NCI-H1092 (cell line): ENCODE measurements around the gene TUT1.

Experiments
- DNase-seq: peaks from one replicate; lab custom pipeline; 2025; lab: John Stamatoyannopoulos, UW

Gene TUT1

DNA sequence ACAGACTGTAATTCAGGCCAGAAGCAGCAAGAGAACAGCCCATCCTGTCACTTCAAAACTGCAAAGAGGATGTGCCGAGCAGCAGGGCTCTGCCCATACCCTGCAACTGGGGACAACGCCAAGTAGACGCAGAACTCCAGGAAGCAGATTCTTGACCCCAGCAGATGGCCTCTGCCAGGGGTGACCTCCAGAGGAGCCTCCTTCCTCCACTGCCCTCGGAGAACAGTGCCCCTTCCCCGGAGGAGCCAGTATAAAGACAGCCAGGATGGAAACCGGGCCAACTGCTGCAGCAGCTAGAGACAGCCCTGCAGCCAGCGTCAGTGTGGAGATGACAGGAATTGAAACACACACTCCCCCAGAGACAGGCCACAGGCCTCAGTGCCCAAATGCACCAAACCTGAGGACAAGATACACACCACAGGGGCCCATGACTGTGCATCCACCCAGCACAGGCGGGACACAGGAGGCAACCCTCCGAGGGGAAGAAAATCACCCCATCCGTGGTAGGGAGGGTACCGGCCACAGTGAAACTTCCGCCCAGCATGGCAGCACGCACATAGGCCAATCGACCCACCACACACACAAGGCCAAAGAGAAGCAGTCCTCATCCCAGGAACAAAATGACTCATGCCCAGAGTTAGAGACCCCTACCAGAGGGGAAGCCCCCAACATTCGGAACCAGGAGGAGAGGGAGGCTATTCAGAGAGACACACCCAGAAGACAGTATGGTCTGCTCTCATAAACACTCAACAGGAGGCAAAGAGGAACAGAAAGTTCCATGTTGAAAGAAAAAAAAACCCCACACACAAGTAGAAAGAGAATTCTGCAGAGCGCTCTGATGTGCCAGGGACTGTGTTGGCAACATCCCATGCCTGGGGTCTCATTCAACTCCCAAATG is 50.3 kb downstream of the TUT1 start:
- DNase-seq: no peak

DNA sequence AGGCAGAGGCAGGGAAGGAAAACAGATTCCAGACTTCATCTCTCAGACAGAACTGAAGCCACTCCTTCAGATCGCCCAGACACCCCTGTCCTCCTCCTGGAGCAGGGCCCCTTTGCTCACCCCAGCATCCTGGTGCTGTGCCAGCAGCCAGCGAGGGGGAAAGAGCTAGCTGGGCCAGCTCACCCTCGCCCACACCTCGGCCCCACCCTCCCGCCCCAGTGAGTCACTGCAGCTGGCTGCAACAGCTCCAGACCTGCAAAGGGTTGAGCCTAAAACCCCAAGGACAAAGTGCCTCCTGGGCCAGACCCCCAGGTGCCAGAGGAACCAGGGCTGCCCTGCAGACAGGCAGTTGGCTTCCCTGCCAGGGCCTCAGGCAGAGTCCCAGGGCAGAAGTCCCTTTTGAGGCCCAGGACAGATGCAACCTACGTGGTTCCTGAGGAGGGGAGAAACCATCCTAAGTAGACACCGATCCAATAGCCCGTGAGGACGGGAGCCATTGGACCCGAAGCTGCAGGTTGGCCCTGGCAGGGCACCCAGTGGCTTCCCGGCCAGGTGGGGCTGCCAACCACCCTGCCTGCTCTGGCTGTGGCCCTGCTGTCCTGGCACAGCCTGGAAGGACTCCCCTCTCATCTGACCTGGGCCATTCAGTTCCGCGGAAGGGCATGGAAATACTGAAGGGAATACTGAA is 51.9 kb downstream of the TUT1 start:
- no peak for DNase-seq

DNA sequence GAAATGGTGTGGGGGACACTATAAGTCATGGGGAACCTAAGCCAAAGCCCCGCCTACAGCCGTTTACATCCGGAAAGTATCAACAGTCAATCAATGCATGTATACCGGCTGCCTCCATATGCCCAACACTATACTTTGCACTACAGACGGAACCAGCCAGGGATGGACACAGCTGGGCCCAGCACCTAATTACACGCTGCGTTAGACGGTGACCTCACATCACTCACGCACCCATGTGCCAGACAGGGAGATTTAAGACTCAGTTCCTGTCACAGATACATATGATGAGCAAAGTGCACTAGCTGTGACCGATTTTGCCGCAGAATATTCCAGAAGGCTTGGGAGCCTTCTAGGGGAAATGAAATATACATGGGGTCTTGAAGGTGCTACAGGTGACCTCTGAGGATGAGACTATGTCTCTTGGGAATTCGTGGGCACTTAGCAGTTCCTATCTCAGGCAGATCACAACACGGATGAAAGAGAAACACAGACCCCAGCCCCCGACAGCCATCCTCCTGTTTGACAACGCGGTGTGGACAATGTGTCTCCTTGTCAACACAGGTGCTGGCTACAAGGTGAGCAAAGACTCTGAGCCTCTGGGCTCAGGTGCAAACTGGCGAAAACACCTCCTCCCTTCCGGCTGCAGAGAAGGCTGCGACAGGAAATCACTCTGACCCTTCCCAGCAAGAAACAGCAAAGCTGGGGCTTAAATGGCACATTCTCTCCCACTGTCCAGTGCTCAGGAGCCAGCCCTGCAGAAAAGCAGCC is 52.7 kb downstream of the TUT1 start:
- no peak for DNase-seq

DNA sequence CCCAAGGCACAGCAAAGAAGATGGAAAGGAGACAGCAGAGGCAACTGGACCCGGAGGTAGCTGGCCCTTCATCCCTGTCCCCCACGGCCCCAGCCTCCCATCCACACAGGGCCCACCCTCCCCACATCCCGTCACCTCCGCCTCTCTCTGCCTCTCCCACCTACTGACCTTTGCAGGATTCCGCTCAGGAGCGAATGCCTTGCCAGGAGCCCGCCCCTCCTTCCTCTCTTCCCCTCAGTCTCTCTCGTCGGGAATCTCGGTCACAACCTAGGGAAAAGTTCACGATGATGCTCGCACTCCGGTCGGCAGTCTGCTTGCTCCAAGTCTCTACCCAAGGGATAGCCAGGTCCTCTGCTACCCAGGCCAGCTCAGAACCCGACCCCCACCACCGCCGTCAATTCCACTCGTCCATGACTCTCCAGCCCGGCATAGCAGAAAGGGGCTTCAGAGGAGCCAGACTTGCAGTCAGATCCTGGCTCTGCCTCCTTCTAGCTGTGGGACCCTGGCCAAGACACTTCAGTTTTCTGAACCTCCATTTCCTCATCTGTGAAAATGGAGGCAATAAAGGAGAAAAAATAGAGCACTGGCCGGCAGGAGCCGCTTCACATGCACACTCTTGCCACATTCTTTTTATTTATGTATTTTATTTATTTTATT is 54.9 kb downstream of the TUT1 start:
- no peak for DNase-seq

DNA sequence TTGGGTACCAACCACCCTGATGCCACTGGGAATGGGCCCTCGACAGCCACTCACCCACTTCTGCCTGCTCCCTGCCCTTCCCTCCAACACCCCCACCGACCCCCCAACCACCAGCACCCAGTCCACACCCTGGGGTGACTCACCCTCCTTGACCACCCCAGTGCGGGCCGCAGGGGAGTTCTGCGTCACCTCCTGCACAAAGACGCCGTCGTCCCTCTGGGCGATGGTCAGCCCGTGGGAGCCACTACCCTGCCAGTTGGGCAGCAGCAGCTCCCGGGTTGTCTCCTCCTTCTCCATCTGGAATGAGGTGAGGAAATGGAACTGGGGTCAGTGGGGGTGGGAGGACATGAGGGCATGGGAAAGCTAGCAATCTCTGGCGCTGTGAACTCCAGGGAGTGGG is 55.5 kb downstream of the TUT1 start:
- DNase-seq: no peak

DNA sequence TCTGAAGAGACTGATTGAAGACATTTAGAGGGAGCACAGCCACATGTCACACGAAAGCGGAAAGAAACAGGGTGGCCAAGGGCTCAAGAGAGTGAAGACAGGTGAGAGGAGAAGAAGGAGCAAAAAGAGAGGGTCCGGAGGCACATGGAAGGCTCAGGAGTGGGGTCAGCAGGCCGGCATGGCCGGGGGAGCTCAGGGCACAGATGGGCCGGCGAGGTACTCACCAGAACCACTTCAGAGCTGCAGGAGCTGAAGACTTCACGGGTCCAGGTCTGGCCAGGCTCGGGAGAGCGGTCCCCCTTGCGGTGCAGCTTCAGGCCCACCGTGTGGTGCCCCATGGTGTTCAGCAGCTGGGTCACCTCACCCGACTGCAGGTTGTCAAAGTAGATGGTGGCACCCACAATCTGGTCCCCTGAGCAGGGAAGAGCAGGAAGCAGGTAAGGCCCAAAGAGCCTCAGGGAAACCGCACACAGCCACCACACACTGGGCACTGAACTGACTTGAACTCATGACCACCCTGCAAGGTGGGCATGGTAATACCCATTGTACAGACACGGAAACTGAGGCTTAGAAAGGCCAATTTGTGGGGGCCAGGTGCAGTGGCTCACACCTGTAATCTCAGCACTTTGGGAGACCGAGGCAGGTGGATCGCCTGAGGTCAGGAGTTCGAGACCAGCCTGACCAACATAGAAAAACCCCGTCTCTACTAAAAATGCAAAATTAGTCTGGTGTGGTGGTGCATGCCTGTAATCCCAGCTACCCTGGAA is 56.4 kb downstream of the TUT1 start:
- DNase-seq: no peak

DNA sequence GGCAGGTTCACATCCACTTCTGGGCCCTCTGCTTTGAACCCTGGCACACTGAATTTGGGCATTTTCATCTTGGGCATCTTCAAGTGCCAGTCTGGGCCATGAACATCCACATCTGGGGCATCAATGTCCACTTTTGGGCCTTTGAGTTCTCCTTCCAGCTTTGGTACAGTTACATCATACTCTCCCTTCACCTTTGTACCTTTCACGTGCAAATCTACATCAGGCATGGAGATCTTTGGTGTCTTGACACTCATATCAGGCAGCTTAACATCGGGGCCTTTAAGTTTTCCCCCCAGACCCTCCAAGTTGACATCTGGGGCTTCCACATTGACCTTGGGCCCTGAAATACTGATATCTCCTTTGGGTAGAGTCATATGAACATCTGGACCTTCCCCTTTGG is 59.2 kb downstream of the TUT1 start:
- no peak for DNase-seq
